DOHH2 (cell line): ENCODE data around the gene PIAS1.

ENCODE experiments used
- H3F3A ChIP-seq: fragments of 200-600 bp; sonication (generic), shearing (Covaris generic); 2 replicates; pipeline ENCODE4 v1.6.0; 2016; ENCODE audit warnings: antibody characterized with exemption, mild to moderate bottlenecking; ENCODE audit not compliant: control insufficient read depth, insufficient read depth
- H3K27ac ChIP-seq: fragments of 200-600 bp; sonication (generic); 2 replicates; pipeline ENCODE4 v1.5.1; 2014; ENCODE audit warnings: low read depth, mild to moderate bottlenecking, low read length, moderate library complexity
- H3K27me3 ChIP-seq: fragments of 200-600 bp; sonication (generic); 2 replicates; pipeline ENCODE4 v1.6.1; 2014; ENCODE audit warnings: mild to moderate bottlenecking, low read length, mixed read lengths; ENCODE audit not compliant: control insufficient read depth
- H3K36me3 ChIP-seq: fragments of 200-600 bp; sonication (generic); 2 replicates; pipeline ENCODE4 v1.6.1; 2014; ENCODE audit warnings: mild to moderate bottlenecking, low read length, moderate library complexity, mixed read lengths; ENCODE audit not compliant: control insufficient read depth
- H3K4me1 ChIP-seq: fragments of 200-600 bp; sonication (generic); 2 replicates; pipeline ENCODE4 v1.6.1; 2014; ENCODE audit warnings: mild to moderate bottlenecking, low read length, mixed read lengths; ENCODE audit not compliant: control insufficient read depth
- H3K4me2 ChIP-seq: fragments of 200-600 bp; sonication (generic); 2 replicates; pipeline ENCODE4 v1.6.0; 2014; ENCODE audit warnings: mild to moderate bottlenecking, low read length, moderate library complexity
- H3K4me3 ChIP-seq: fragments of 200-600 bp; sonication (generic); 2 replicates; pipeline ENCODE4 v1.5.1; 2014; ENCODE audit warnings: mild to moderate bottlenecking, low read length, mixed read lengths
- H3K79me2 ChIP-seq: fragments of 200-600 bp; sonication (generic); 2 replicates; pipeline ENCODE4 v1.6.1; 2014; ENCODE audit warnings: mild to moderate bottlenecking, low read length, mixed read lengths; ENCODE audit not compliant: control insufficient read depth
- H3K9me2 ChIP-seq: fragments of 200-600 bp; sonication (generic); replicated peaks from 2 replicates; pipeline ENCODE4 v1.6.1; 2014; ENCODE audit warnings: mild to moderate bottlenecking, low read length, mixed read lengths; ENCODE audit not compliant: control insufficient read depth
- H3K9me3 ChIP-seq: fragments of 200-600 bp; sonication (generic); 2 replicates; pipeline ENCODE4 v1.6.1; 2014; ENCODE audit warnings: antibody characterized with exemption, low read length, mixed read lengths; ENCODE audit not compliant: control insufficient read depth, insufficient read depth
- H4K20me1 ChIP-seq: fragments of 200-600 bp; sonication (generic); 2 replicates; pipeline ENCODE4 v1.6.0; 2014; ENCODE audit warnings: low read depth, mild to moderate bottlenecking, antibody characterized with exemption, low read length, moderate library complexity; ENCODE audit not compliant: control insufficient read depth, insufficient read depth
- EZH2phosphoT487 ChIP-seq: fragments of 200-600 bp; sonication (generic); IDR thresholded peaks from 2 replicates; pipeline ENCODE4 v1.6.1; 2017; ENCODE audit warnings: borderline replicate concordance, mild to moderate bottlenecking, antibody characterized with exemption, low read length, moderate library complexity, mixed read lengths
- TF ChIP-seq, protein P1 (sequence below): fragments of 200-600 bp; sonication (generic); IDR thresholded peaks from one replicate; pipeline ENCODE4 v1.5.1; 2014; ENCODE audit warnings: antibody characterized with exemption, mild to moderate bottlenecking, low read depth, low read length; ENCODE audit not compliant: poor library complexity, severe bottlenecking

The PIAS1 gene

DNA sequence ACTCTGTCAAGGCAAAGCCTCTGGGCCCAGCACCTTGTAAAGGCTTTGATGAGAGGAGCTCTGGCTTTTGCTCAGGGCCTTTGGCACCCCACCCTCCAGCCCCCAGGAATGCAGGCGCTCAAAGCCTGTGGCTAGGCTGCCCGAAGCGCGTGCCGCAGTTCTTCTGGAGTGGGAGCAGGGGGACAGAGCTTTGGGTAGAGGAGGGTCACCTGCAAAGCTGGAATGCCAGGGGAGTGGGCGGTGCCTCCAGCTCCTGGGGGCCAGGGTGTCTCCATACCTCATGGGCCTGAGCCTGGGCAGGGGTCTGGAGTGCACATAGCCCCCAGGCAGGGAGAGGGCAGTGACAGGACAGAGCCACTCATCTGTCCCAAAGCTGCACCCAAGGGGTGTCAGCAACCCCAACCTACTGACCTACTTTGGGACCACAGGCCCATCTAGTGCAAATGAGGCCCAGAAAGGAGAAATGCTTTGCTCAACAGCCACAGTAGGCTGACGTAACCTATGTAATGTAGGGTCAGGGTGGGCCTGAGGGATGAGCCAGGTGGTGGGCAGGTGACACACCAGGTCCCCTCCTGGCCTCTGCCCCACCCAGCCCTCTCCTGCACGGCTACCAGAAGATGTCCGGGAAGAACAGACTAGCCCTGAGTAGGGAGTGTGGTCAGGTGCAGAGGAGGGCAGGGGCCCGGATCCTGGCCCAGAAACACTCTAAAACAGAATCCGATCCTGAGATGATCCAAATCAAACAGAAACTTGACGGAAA is 153.2 kb downstream of the PIAS1 start:
- H3K9me3 ChIP-seq, result no peaks in the 10 kb centered on the region
- H3K4me1 ChIP-seq, result peaks cover 24% of the 10 kb centered on the region
- no peak overlapping the region for H3K27ac ChIP-seq
- H3F3A ChIP-seq, result no peaks in the 10 kb centered on the region
- H3K79me2 ChIP-seq, result no peaks in the 10 kb centered on the region
- H3K9me2 ChIP-seq, result no peaks in the 10 kb centered on the region
- no peak overlapping the region for H3K4me2 ChIP-seq
- H3K27me3 ChIP-seq, result no peaks in the 10 kb centered on the region
- peaks cover 2% of the 10 kb centered on the region; the same call in 1 of the 2 replicates for H4K20me1 ChIP-seq
- TF ChIP-seq, protein P1, sequence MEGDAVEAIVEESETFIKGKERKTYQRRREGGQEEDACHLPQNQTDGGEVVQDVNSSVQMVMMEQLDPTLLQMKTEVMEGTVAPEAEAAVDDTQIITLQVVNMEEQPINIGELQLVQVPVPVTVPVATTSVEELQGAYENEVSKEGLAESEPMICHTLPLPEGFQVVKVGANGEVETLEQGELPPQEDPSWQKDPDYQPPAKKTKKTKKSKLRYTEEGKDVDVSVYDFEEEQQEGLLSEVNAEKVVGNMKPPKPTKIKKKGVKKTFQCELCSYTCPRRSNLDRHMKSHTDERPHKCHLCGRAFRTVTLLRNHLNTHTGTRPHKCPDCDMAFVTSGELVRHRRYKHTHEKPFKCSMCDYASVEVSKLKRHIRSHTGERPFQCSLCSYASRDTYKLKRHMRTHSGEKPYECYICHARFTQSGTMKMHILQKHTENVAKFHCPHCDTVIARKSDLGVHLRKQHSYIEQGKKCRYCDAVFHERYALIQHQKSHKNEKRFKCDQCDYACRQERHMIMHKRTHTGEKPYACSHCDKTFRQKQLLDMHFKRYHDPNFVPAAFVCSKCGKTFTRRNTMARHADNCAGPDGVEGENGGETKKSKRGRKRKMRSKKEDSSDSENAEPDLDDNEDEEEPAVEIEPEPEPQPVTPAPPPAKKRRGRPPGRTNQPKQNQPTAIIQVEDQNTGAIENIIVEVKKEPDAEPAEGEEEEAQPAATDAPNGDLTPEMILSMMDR, result no peak
- TF ChIP-seq EZH2phosphoT487, result no peak
- no peak overlapping the region for H3K4me3 ChIP-seq
- H3K36me3 ChIP-seq, result peaks cover 16% of the 10 kb centered on the region

DNA sequence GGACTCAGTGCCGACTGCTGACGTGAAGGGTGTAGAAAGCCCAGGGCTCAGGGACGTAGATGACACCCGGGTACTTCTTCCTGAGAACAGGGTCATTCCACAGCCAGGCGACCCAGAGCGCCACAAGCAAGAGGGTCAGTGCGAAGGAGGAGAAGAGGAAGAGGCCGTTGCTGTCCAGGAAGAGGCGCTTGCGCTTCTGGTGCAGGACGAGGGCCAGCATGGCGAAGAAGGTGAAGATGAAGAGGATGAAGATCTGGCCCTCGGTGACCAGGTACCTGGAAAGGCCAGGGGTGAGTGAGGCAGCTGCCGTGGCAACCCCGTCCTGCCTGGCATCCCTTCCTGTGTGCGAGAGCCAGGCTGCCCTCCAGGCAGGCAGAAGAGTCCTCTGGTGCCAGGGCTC is 154.0 kb downstream of the PIAS1 start:
- no peaks in the 10 kb centered on the region for H3K79me2 ChIP-seq
- peaks cover 2% of the 10 kb centered on the region; the same call in 1 of the 2 replicates for H4K20me1 ChIP-seq
- H3K36me3 ChIP-seq, result peaks cover 16% of the 10 kb centered on the region
- no peaks in the 10 kb centered on the region for H3F3A ChIP-seq
- H3K4me2 ChIP-seq, result no peak overlapping the region
- H3K9me2 ChIP-seq, result no peaks in the 10 kb centered on the region
- H3K27ac ChIP-seq, result no peak overlapping the region
- H3K27me3 ChIP-seq, result no peaks in the 10 kb centered on the region
- H3K9me3 ChIP-seq, result no peaks in the 10 kb centered on the region
- TF ChIP-seq, protein P1, result no peak
- TF ChIP-seq EZH2phosphoT487, result no peak
- H3K4me1 ChIP-seq, result peaks cover 24% of the 10 kb centered on the region
- H3K4me3 ChIP-seq, result no peak overlapping the region

DNA sequence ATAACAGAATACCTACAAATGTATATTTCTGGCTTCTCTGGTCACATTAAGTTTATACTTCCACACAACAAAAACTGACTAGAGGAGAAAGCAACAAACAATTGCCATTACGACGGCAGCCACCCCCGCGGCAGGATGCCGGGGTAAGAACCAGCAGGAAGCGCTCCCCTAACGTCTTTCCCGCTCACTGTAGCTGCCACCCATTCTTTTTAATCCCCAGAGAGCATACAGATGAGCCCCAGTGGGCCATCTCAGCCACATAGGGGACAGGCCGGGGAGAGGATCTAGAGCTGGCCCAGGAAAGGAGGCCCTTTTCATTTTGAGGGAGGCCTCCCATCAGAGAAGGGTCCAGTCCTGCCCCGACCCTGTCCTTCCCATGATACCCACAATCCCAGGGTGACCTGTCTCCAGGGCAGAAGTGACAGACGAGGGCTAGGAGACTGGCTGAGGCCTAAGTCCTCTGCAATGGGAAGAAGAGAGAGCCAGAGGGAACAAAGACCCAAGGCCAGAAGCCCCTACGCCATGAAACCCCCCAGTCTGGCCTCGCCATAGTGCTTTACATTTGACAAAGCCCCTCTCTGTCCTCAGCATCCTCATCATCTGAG is 154.6 kb downstream of the PIAS1 start:
- Histone ChIP-seq H3F3A (no peaks in the 10 kb centered on the region), H3K9me3 (no peaks in the 10 kb centered on the region), H3K27me3 (no peaks in the 10 kb centered on the region), H3K4me3 (no peak overlapping the region), H4K20me1 (peaks cover 2% of the 10 kb centered on the region; the same call in 1 of the 2 replicates), H3K27ac (no peak overlapping the region), H3K4me2 (no peak overlapping the region), H3K4me1 (peaks cover 24% of the 10 kb centered on the region), H3K79me2 (no peaks in the 10 kb centered on the region), H3K36me3 (peaks cover 16% of the 10 kb centered on the region), H3K9me2 (no peaks in the 10 kb centered on the region)
- TF ChIP-seq, protein P1, result no peak
- TF ChIP-seq EZH2phosphoT487, result no peak
